ENCODE results near the gene PCK1. TPM values are rescaled to one million over a fixed set of nuclear protein-coding genes. Genes with fewer than 3 reads are reported as not detected.

Gene PCK1
- total RNA-seq, 1 experiment from 2014 or later, result 0.21 TPM

GRCh38 chr20:57564951-57565642 is 4.2 kb downstream of the PCK1 start:
- no peak for DNase-seq (ENCODE audit: low read depth, low spot score)
- in situ Hi-C loops (cut with HindIII; ENCODE audit: low pct_unique_long_range_greater_than_20kb, low sequenced_read_pairs), result no loop called here
- Histone ChIP-seq H3K36me3 (ENCODE audit: control insufficient read depth, insufficient read depth, low read length) (no peaks in the 10 kb centered on the region), H3K4me3 (ENCODE audit: low read depth in 2 of 2, low read length in 2 of 2) (no peak overlapping the region), H3K27ac (ENCODE audit: low read length) (no peak overlapping the region), H3K4me1 (ENCODE audit: control insufficient read depth, insufficient read depth, low read length) (no peaks in the 10 kb centered on the region), H3K27me3 (ENCODE audit: control insufficient read depth, insufficient read depth, low read length) (peaks cover 4% of the 10 kb centered on the region), H3K9me3 (ENCODE audit: control insufficient read depth, insufficient read depth, low read depth, low read length) (no peaks in the 10 kb centered on the region)
- POLR2A ChIA-PET, result no interaction called here
- TF ChIP-seq POLR2AphosphoS5 (IDR thresholded peaks at IDR 0.05; ENCODE audit: low read depth, low read length) (no peak), TCF7L2 (IDR thresholded peaks at IDR 0.05; ENCODE audit: low read depth, low read length) (no peak), SIN3A (IDR thresholded peaks at IDR 0.05; ENCODE audit: borderline replicate concordance, insufficient read depth, low read depth, low read length) (no peak), REST (IDR thresholded peaks at IDR 0.05; ENCODE audit: insufficient read depth in 1 of 2, low read depth in 2 of 2, low read length in 1 of 2) (no peak), CTCF (IDR thresholded peaks at IDR 0.05) (no peak)
- CTCF ChIA-PET, result interaction anchor here (0.6 kb wide), 1 partner anchor 23 kb away, joined by 3 read pairs; no protein-coding TSS in a partner anchor
- BruUV-seq (replicated peaks), result no TSS peak
- ATAC-seq, result no peak
- intact Hi-C loops (cut with micrococcal nuclease; ENCODE audit: unreplicated experiment), result no loop called here

- DNase-seq (ENCODE audit: low read depth, low spot score) (no peak), ATAC-seq (no peak)
- Histone ChIP-seq H3K4me1 (ENCODE audit: control insufficient read depth, insufficient read depth, low read length) (no peaks in the 10 kb centered on the region), H3K27me3 (ENCODE audit: control insufficient read depth, insufficient read depth, low read length) (peaks cover 4% of the 10 kb centered on the region), H3K4me3 (ENCODE audit: low read depth in 2 of 2, low read length in 2 of 2) (no peak overlapping the region), H3K9me3 (ENCODE audit: control insufficient read depth, insufficient read depth, low read depth, low read length) (no peaks in the 10 kb centered on the region), H3K27ac (ENCODE audit: low read length) (no peak overlapping the region), H3K36me3 (ENCODE audit: control insufficient read depth, insufficient read depth, low read length) (no peaks in the 10 kb centered on the region)
- CTCF ChIA-PET, result interaction anchor here (0.6 kb wide), 1 partner anchor 1231 kb away, joined by 3 read pairs; no protein-coding TSS in a partner anchor
- POLR2A ChIA-PET, result no interaction called here
- TF ChIP-seq CTCF (IDR thresholded peaks at IDR 0.05), result no peak
- no peak for TF ChIP-seq SIN3A (IDR thresholded peaks at IDR 0.05; ENCODE audit: borderline replicate concordance, insufficient read depth, low read depth, low read length)
- TF ChIP-seq POLR2AphosphoS5 (IDR thresholded peaks at IDR 0.05; ENCODE audit: low read depth, low read length), result no peak
- no peak for TF ChIP-seq REST (IDR thresholded peaks at IDR 0.05; ENCODE audit: insufficient read depth in 1 of 2, low read depth in 2 of 2, low read length in 1 of 2)
- TF ChIP-seq TCF7L2 (IDR thresholded peaks at IDR 0.05; ENCODE audit: low read depth, low read length), result no peak
- in situ Hi-C loops (cut with HindIII; ENCODE audit: low pct_unique_long_range_greater_than_20kb, low sequenced_read_pairs) (no loop called here), intact Hi-C loops (cut with micrococcal nuclease; ENCODE audit: unreplicated experiment) (no loop called here)
- no TSS peak for BruUV-seq (replicated peaks)
Observed at GRCh38 chr20:57566399-57566798, 5.5 kb downstream of the PCK1 start.

Measured in Panc1 (cell line).